ENCODE data around the gene IRX4. TPM values are rescaled to one million over a fixed set of nuclear protein-coding genes. Genes with fewer than 3 reads are reported as not detected.

IRX4 gene
- total and polyA plus RNA-seq, 9 of the 15 experiments (the other 6 are each of a cell fraction or from before 2014, with no cell fraction given), result not detected

DNA sequence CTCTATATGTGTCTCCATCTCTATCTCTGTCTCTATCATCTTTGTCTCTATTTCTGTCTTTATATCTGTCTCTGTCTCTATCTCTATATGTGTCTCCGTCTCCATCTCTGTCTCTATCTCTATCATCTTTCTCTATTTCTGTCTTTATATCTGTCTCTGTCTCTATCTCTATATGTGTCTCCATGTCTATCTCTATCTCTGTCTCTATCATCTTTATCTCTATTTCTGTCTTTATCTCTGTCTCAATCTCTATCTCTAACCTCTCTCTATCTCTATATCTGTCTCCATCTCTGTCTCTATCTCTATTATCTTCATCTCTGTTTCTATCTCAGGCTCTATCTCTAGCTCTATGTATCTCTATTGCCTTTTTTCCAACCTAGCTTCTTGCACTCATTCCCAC is 37.0 kb downstream of the IRX4 start:
- H3K9me1 ChIP-seq (ENCODE audit: control insufficient read depth, insufficient read depth, low read length), result no peaks in the 10 kb centered on the region
- H3K9me3 ChIP-seq (replicated peaks; ENCODE audit: control insufficient read depth, insufficient read depth, low read depth, low read length), result no peaks in the 10 kb centered on the region
- in situ Hi-C loops (cut with MboI), result no loop called here
- BruUV-seq (replicated peaks), result no TSS peak
- POLR2A ChIA-PET, result no interaction called here
- FAIRE-seq, result no peak
- no peak overlapping the region for H3K4me2 ChIP-seq (ENCODE audit: insufficient read depth, low read length)
- no peaks in the 10 kb centered on the region for H3K79me2 ChIP-seq (ENCODE audit: control insufficient read depth, insufficient read depth, low read length)
- H3K27ac ChIP-seq (ENCODE audit: extremely low read depth, low read depth, low read length), result no peak overlapping the region
- no peak for TF ChIP-seq ZNF79 (CRISPR knock-in tag; IDR thresholded peaks at IDR 0.05; ENCODE audit: low read depth)
- no peak for TF ChIP-seq PCBP2 (IDR thresholded peaks at IDR 0.05; ENCODE audit: low read depth, low read length, poor library complexity, severe bottlenecking)
- TF ChIP-seq CHD2 (IDR thresholded peaks at IDR 0.05; ENCODE audit: low read depth, low read length), result no peak
- TF ChIP-seq POLR2H (tag; IDR thresholded peaks at IDR 0.05; ENCODE audit: low read depth), result no peak
- TF ChIP-seq KLF16 (IDR thresholded peaks at IDR 0.05), result no peak
- TF ChIP-seq NFE2L1 (tag; IDR thresholded peaks at IDR 0.05; ENCODE audit: borderline replicate concordance, low read depth), result no peak
- TF ChIP-seq LEF1 (IDR thresholded peaks at IDR 0.05), result no peak
- no peak for TF ChIP-seq KDM5B (IDR thresholded peaks at IDR 0.05; ENCODE audit: insufficient replicate concordance, low read depth, low read length)
- TF ChIP-seq, protein P1, sequence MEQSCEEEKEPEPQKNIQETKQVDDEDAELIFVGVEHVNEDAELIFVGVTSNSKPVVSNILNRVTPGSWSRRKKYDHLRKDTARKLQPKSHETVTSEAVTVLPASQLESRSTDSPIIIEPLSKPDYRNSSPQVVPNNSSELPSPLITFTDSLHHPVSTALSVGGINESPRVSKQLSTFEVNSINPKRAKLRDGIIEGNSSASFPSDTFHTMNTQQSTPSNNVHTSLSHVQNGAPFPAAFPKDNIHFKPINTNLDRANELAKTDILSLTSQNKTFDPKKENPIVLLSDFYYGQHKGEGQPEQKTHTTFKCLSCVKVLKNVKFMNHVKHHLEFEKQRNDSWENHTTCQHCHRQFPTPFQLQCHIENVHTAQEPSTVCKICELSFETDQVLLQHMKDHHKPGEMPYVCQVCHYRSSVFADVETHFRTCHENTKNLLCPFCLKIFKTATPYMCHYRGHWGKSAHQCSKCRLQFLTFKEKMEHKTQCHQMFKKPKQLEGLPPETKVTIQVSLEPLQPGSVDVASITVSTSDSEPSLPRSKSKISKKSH (CRISPR knock-in tag; IDR thresholded peaks at IDR 0.05), result no peak
- no peak for TF ChIP-seq ZNF24 (IDR thresholded peaks at IDR 0.05)
- no peak for TF ChIP-seq SMARCE1 (IDR thresholded peaks at IDR 0.05)
- no peak for TF ChIP-seq STAG1 (CRISPR knock-in tag; IDR thresholded peaks at IDR 0.05; ENCODE audit: borderline replicate concordance)
- no peak for TF ChIP-seq CCNT2 (IDR thresholded peaks at IDR 0.05; ENCODE audit: borderline replicate concordance, extremely low read depth, insufficient read length, low read depth, low read length)
- TF ChIP-seq SMC3 (conservative IDR thresholded peaks at IDR 0.05; ENCODE audit: insufficient read depth, low read depth, low read length), result no peak
- TF ChIP-seq CBX3 (IDR thresholded peaks at IDR 0.05; ENCODE audit: borderline replicate concordance in 1 of 2, low read length in 2 of 2), result no peak
- TF ChIP-seq, protein P2, sequence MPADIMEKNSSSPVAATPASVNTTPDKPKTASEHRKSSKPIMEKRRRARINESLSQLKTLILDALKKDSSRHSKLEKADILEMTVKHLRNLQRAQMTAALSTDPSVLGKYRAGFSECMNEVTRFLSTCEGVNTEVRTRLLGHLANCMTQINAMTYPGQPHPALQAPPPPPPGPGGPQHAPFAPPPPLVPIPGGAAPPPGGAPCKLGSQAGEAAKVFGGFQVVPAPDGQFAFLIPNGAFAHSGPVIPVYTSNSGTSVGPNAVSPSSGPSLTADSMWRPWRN (IDR thresholded peaks at IDR 0.05; ENCODE audit: low read depth), result no peak
- no peak for TF ChIP-seq TAL1 (IDR thresholded peaks at IDR 0.05)
- no peak for TF ChIP-seq ZNF175 (CRISPR knock-in tag; IDR thresholded peaks at IDR 0.05; ENCODE audit: low read depth)
- TF ChIP-seq NBN (IDR thresholded peaks at IDR 0.05; ENCODE audit: low read depth), result no peak
- peaks cover 37 to 58% of the 10 kb centered on the region in 2 experiments for H3K27me3 ChIP-seq (ENCODE audit: control insufficient read depth in 2 of 2, insufficient read depth in 2 of 2, low read length in 2 of 2)
- H3K36me3 ChIP-seq (ENCODE audit: control insufficient read depth, insufficient read depth, low read length), result no peaks in the 10 kb centered on the region
- intact Hi-C loops (cut with micrococcal nuclease), result no loop called here
- H3K4me3 ChIP-seq, result no peak overlapping the region
- H3K9ac ChIP-seq (ENCODE audit: insufficient read depth in 1 of 2, low read depth in 2 of 2, low read length in 2 of 2), result no peak overlapping the region
- H2AFZ ChIP-seq (ENCODE audit: low read depth, low read length), result no peak overlapping the region
- WGBS (ENCODE audit: insufficient coverage, low coverage, missing lambda C conversion rate), result 56% methylated on average over 1 of the region's 1 CpG
- CTCF ChIA-PET (ENCODE audit: low intra/inter-chr PET ratio), result no interaction called here
- peaks cover 17% of the 10 kb centered on the region for H4K20me1 ChIP-seq (replicated peaks; ENCODE audit: control insufficient read depth, insufficient read depth, low read length)
- DNase-seq (ENCODE audit: extremely low read depth in 1 of 4, low spot score in 3 of 4), result no peak
- ATAC-seq, result no peak
- H3K4me1 ChIP-seq (replicated peaks in 1 of 2; ENCODE audit: control insufficient read depth in 2 of 2, insufficient read depth in 2 of 2, low read length in 2 of 2), result peaks cover 0 to 7% of the 10 kb centered on the region in 2 experiments; a peak in 2 of 5 replicates

All from K562 (cell line).